GM23248 (cell line): ENCODE data around the gene TRIO.

ENCODE experiments used
- EZH2 ChIP-seq: fragments of 200-600 bp; sonication (generic); IDR thresholded peaks from 2 replicates; pipeline ENCODE4 v1.6.1; 2018; ENCODE audit warnings: antibody characterized with exemption, mild to moderate bottlenecking; ENCODE audit not compliant: insufficient read depth, poor library complexity, severe bottlenecking
- EZH2phosphoT487 ChIP-seq: fragments of 200-600 bp; sonication (generic); IDR thresholded peaks from 2 replicates; pipeline ENCODE4 v1.6.1; 2018; ENCODE audit warnings: antibody characterized with exemption, moderate library complexity, mild to moderate bottlenecking, low read depth; ENCODE audit not compliant: insufficient read depth

- no peak for TF ChIP-seq EZH2
- TF ChIP-seq EZH2phosphoT487, result no peak
Measured at GRCh38 chr5:14261235-14261634, 118.1 kb downstream of the TRIO start.
